Lower lobe of right lung (tissue), 2 donors: ENCODE data around the gene MEI1. TPM values are rescaled to one million over a fixed set of nuclear protein-coding genes. Genes with fewer than 3 reads are reported as not detected.
"Not testable (repeated sequence)": the region's sequence is repeated elsewhere in the genome, so short reads cannot be mapped to it uniquely, and the experiment has no call there.

Experiments
- ATAC-seq, 2 donors: fragments of 200-7000 bp; cut with Tn5 transposase; one replicate each; pipeline ENCODE4 v1.9.1; 2020 to 2022; ENCODE audit warnings: mild to moderate bottlenecking in 2 of 2, moderate library complexity in 2 of 2
- DNase-seq: peaks from one replicate; pipeline ENCODE4 v3.0.0-alpha.2; 2020
- H3K27ac ChIP-seq: fragments of 200-600 bp; one replicate; pipeline ENCODE4 v1.8.0; 2022
- H3K27me3 ChIP-seq: fragments of 200-600 bp; one replicate; pipeline ENCODE4 v1.8.0; 2022; ENCODE audit warnings: low read depth
- H3K36me3 ChIP-seq: fragments of 200-600 bp; one replicate; pipeline ENCODE4 v1.8.0; 2022; ENCODE audit warnings: mild to moderate bottlenecking
- H3K4me1 ChIP-seq: fragments of 200-600 bp; one replicate; pipeline ENCODE4 v1.8.0; 2022
- H3K4me3 ChIP-seq: fragments of 200-600 bp; one replicate; pipeline ENCODE4 v1.8.0; 2022; ENCODE audit warnings: mild to moderate bottlenecking
- H3K9me3 ChIP-seq: fragments of 200-600 bp; one replicate; pipeline ENCODE4 v1.8.0; 2022
- CTCF ChIP-seq: fragments of 200-600 bp; IDR thresholded peaks from one replicate; pipeline ENCODE4 v1.8.0; 2022; ENCODE audit warnings: antibody characterized with exemption, mild to moderate bottlenecking
- intact Hi-C: fragments of 100-400 bp; cut with DNase I; formaldehyde crosslinking; loops from one replicate; pipeline ENCODE4 v1.11.0; 2022
- total RNA-seq: library from RNA; stranded (reverse); fragmentation: NEBNext Ultra II Directional; extraction: Animal tissue kit (Norgen Biotek cat#: 25700); gene quantifications from one replicate; pipeline ENCODE4 v1.2.1, GENCODE V29; 2021
- donor health status: DM: no; HTN: yes; CAD: no; lungs with severe emphysema.

MEI1 gene
- total RNA-seq, 1 donor from 2014 or later, result 4.3 TPM

- H3K9me3 ChIP-seq, result no peaks in the 10 kb centered on the region
- no peaks in the 10 kb centered on the region for H3K4me1 ChIP-seq
- no peak overlapping the region for H3K27ac ChIP-seq
- intact Hi-C loops, result no loop called here
- no peaks in the 10 kb centered on the region for H3K27me3 ChIP-seq
- H3K4me3 ChIP-seq, result no peak overlapping the region
- no peak for DNase-seq
- no peak for TF ChIP-seq CTCF
- no peaks in the 10 kb centered on the region for H3K36me3 ChIP-seq
- ATAC-seq, result no peak
These were observed 13.7 kb downstream of the MEI1 start for GRCh38 chr22:41713004-41713403.

- ATAC-seq (no peak), DNase-seq (no peak)
- no peak for TF ChIP-seq CTCF
- Histone ChIP-seq H3K27me3 (no peaks in the 10 kb centered on the region), H3K27ac (no peak overlapping the region), H3K9me3 (no peaks in the 10 kb centered on the region), H3K36me3 (no peaks in the 10 kb centered on the region), H3K4me3 (no peak overlapping the region), H3K4me1 (no peaks in the 10 kb centered on the region)
- intact Hi-C loops, result no loop called here
These were observed 23.2 kb downstream of the MEI1 start for GRCh38 chr22:41722496-41722895.

DNA sequence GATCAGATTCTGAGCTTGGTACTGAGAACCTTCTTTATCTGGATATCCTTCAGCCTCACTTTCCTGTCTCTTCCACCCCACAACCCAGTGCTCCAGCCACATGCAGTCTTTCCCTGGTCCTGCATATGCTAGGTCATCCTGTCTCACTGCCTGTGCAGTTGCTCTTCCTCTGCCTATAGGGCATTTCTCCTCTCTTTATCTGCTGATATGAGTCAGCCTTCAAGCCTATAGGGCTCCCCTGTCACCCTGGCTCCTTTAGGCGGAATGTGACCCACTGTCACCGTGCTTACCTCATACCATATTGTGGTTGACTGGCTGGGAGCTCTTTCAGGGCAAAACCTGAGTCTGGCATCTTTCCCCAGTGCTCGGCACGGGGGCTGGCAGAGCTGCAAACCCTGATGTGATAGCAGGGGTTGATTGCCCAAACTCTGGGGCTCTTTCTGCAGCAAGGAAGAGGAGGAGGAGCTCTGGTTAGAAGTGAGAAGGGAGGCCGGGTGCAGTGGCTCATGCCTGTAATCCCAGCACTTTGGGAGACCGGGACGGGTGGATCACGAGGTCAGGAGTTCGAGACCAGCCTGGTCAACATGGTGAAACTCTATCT is 26.3 kb downstream of the MEI1 start:
- no peak for TF ChIP-seq CTCF
- Histone ChIP-seq H3K9me3 (no peaks in the 10 kb centered on the region), H3K36me3 (no peaks in the 10 kb centered on the region), H3K4me1 (no peaks in the 10 kb centered on the region), H3K4me3 (no peak overlapping the region), H3K27me3 (no peaks in the 10 kb centered on the region), H3K27ac (no peak overlapping the region)
- intact Hi-C loops, result no loop called here
- DNase-seq (no peak), ATAC-seq (no peak)

- DNase-seq, result no peak
These were observed 32.3 kb downstream of the MEI1 start for GRCh38 chr22:41731609-41732008.

GRCh38 chr22:41732096-41732772 is 32.9 kb downstream of the MEI1 start:
- H3K9me3 ChIP-seq, result no peaks in the 10 kb centered on the region
- TF ChIP-seq CTCF, result no peak
- ATAC-seq (no peak), DNase-seq (no peak)
- H3K4me1 ChIP-seq, result no peaks in the 10 kb centered on the region
- no peak overlapping the region for H3K4me3 ChIP-seq
- no peak overlapping the region for H3K27ac ChIP-seq
- H3K36me3 ChIP-seq, result no peaks in the 10 kb centered on the region
- intact Hi-C loops, result no loop called here
- H3K27me3 ChIP-seq, result no peaks in the 10 kb centered on the region

More at GRCh38 chr22:41731609-41732008, 32.3 kb downstream of the MEI1 start:
- H3K9me3 ChIP-seq, result no peaks in the 10 kb centered on the region
- intact Hi-C loops, result no loop called here
- H3K4me1 ChIP-seq, result no peaks in the 10 kb centered on the region
- ATAC-seq, result no peak
- H3K27ac ChIP-seq, result no peak overlapping the region
- no peak for TF ChIP-seq CTCF
- no peaks in the 10 kb centered on the region for H3K27me3 ChIP-seq
- no peak overlapping the region for H3K4me3 ChIP-seq
- no peaks in the 10 kb centered on the region for H3K36me3 ChIP-seq

DNA sequence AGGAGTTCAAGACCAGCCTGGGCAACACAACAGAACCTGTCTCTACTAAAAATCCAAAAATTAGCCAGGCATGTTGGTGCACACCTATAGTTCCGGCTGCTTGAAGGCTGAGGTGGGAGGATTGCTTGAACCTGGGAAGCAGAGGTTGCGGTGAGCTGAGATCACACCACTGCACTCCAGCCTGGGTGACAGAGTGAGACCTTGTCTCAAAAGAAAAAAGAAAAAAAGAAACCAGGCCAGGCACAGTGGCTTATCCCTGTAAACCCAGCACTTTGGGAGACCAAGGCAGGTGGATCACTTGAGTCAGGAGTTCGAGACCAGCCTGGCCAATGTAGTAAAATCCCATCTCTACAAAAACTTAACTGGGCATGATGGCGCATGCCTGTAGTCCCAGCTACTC is 33.9 kb downstream of the MEI1 start:
- H3K27me3 ChIP-seq, H3K9me3 ChIP-seq, intact Hi-C loops, ATAC-seq, H3K4me3 ChIP-seq, DNase-seq, H3K4me1 ChIP-seq, H3K27ac ChIP-seq, H3K36me3 ChIP-seq: not testable (repeated sequence)
